NCI-H446 (cell line): ENCODE data around the gene FADS2.

Experiments used
- DNase-seq, 2 experiments: peaks; one replicate each; lab custom pipeline; 2025; lab: John Stamatoyannopoulos, UW

FADS2 gene

GRCh38 chr11:61827571-61828378 lies at the start of gene FADS2:
Gene FADS2 (plus strand): TSS chr11:61828300. CDS start chr11:61828391, 91 bp downstream.
- DNase-seq, result peak; percentile 85 to 92

GRCh38 chr11:61778357-61778886 lies 49.7 kb upstream of the FADS2 start:
- no peak for DNase-seq

DNA sequence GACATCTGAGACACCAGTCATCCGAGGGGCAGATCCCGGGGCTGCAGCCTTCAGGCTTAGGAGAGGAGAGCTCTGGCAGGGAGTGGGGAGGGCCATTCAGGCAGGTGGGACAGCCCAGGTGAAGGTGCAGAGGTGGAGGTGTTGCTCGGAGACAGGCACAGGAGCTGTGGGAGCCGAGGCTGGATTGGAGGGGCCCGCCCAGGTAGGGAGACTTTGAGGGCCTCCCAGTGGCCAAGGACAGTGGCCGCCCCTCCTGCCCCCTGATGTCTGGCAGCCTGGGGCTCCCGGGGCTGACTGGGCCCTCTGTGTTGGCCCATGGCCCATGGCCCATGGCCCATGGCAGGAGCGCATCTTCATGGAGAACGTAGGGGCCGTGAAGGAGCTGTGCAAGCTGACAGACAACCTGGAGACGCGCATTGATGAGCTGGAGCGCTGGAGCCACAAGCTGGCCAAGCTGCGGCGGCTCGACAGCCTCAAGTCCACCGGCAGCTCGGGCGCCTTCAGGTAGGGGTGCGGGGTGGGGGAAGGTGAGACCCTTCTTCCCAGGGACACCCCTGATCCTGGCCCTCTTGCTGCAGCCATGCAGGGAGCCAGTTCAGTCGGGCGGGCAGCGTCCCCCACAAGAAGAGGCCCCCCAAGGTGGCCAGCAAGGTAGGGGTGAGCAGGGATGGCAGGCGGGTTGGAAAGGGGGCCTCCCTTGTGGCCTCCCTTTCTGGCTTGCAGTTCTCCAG lies 49.0 kb upstream of the FADS2 start:
- no peak for DNase-seq

GRCh38 chr11:61779666-61780525 lies 48.2 kb upstream of the FADS2 start:
- DNase-seq, result no peak

DNA sequence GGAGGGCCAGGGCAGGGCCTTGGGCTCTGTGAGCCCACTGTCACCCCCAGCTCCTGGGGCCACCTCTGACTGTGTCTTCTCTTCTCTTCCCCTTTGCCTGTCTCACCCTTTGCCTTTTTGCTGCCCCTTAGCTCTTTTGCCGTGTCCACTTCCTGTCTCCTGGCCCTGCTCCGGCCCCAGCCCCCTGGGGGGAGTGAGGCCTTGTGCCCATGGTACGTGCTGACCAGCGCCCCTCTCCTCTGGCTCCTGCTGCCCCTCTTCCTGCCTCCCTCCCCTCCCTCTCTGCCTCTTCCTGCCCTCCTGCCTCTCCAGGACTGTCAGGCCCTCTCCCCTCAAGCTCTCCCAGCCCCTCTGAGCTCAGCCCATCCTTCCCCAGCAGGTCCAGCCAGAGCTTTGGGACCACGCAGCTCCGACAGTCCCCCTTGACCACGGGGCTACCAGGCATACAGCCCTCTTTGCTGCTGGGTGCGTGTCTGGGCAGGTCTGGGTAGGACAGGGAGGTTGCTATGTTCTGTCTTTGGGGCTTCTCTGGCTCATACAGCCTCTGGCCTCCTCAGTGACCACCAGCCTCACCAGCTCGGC lies 47.4 kb upstream of the FADS2 start:
- DNase-seq, result no peak

- no peak for DNase-seq
Observed at GRCh38 chr11:61781585-61781984, 46.5 kb upstream of the FADS2 start.

DNA sequence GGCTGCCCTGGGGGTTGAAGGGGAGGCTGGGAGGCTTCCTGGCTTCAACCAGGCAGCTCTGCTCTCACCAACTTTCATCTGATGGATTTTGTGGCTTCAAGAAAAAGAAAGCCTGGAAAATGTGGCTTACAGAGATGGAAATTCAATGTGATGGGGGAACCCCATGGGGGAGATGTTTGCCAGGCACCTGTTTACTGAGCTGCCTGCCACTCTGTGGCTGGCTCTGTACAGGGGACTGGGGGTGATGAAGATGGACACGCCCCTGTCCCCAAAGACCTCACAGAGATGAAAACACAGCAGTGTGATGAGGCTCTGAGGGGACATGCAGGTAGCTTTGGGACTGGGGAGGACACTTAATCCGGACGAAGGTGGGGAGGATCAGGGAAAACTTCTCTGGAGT lies 45.8 kb upstream of the FADS2 start:
- no peak for DNase-seq

- DNase-seq, result no peak
Observed at GRCh38 chr11:61782841-61783240, 45.3 kb upstream of the FADS2 start.

GRCh38 chr11:61783717-61784505 lies 44.2 kb upstream of the FADS2 start:
- DNase-seq, result no peak

- DNase-seq, result no peak
Observed at GRCh38 chr11:61784506-61784805, 43.6 kb upstream of the FADS2 start.

GRCh38 chr11:61785837-61786402 lies 42.2 kb upstream of the FADS2 start:
- DNase-seq, result no peak

DNA sequence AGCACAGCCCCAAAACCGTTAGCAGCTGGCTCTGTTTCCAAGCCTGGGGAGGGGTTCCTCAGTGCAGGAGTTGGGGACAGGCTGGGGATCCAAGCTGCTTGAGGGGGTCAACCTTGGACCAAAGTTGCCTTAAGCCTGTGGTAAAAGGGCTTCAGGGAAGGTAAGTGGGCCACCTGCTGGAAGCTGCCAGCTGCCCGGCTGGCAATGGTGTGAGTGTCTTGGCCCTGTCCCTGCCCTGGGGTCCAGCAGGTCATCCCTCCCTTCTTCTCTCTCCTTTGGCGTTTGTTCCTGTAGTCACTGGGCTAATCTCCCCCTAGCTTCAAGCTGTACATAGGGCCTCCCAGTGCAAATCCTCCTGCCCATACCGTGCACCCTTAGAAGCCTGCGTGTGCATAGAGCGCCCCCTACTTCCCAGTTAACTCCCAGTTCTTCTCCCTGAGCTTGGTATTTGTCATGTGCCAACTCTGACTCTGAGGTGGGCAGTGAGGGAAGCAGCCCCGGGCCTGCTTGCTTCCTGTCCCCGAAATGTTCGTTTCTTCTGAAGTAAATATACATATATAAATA lies 40.1 kb upstream of the FADS2 start:
- DNase-seq, result peak in 1 of 2 experiments; percentile 42

DNA sequence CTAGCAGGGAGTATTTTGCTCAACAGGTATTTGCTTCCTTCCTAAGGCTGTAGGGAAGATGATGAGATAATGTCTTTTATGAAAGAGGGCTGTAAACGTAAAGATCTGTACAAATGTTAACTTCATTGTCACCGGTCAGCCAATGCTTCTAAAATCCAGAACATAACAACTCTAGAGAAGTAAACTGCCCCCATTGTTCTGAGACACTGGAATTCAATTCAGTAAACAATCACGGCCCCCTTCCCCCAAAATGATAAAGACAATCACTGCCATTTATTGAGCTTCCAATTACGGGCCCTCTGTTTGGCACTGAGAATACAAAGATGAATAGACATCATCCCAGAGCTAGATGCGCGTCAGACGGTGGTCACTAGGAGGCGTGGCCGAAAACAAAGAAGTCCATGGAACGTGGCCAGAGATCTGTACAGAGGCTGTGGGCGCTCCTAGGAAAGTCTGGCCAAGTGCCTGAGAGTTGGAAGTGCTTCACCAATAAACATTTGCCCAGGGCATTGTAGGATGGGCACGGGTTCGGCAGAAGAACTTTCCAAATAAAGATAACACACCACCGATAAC lies 36.3 kb upstream of the FADS2 start:
- peak; percentile 84 to 94 for DNase-seq

DNA sequence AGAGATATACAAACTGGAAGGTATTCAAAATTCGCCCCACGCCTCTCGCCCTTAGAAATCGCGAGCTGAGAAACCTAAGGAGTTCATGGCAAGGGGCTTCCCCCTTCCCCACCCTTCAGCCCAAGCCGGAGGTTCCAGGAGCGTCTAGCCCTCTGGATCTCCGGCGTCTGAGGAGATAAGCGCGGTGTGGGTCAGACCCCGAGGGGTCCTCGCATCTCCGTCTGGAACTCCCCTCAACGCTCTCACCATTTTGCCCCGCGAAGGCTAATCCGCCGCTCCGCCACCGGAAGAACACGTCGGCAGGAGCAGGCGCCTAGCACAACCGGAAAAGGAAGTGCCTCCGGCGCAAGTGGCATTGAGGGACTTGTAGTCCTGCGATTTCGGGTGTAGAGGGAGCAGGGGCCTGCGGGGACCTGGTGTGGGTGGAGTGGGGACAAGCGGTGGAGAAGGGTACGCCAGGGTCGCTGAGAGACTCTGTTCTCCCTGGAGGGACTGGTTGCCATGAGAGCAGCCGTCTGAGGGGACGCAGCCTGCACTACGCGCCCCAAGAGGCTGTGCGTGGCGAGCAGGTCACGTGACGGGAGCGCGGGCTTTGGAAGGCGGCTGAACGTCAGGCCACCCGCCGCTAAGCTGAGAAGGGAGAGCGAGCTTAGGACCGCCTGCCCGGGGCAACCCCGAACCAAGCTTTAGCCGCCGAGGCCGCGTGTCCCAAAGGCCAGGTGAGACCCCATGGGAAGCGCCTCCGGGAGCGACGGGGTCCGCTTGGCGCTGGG lies 35.6 kb upstream of the FADS2 start, which contains the start of the genes FEN1 and TMEM258:
Gene FEN1 (plus strand): TSS at position 602 of the 773 bp plus-strand sequence. CDS start 2,451 bp downstream, outside the sequence.
Gene TMEM258 (minus strand): TSS at position 290 of the 773 bp plus-strand sequence. CDS start 41 bp downstream, at position 249.
- DNase-seq, result peak; percentile 93 to 94

DNA sequence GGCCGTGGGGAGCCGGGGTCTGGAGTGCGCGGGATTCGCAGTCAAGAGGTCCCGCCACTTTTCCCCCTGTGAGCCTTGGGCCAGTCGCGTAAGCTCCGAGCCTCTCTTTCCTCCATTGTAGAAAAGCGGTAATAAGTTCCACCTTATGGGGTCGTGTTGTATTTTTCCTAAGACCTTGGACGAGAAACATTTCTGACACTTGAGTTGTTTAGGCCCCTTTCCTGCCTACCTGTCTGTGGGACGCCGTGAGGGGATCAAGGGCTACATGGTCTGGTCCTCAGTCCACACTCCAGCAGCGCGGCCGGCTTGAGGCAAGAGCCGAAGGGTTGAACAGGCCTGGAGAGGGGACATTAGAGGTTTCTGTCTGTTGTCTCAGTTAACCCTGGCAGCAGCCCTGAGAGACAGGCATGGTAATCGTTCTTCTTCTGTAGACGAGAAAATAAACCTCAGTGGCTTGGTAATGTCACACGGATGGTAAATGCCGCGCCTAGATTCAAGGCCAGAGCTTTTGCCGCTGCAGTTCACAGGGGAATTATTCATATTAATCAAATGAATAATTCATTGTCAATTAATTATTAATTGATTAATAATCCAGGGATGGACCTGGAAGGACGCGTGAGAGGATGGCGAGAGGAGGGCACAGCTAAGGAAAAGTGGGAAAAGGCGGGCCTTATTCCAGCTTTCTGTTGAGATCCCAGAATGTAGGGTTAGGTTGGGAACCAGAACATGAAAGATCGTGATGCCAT lies 34.8 kb upstream of the FADS2 start:
- no peak for DNase-seq

- no peak for DNase-seq
Observed at GRCh38 chr11:61793829-61794204, 34.3 kb upstream of the FADS2 start.

- no peak for DNase-seq
Observed at GRCh38 chr11:61794579-61794978, 33.5 kb upstream of the FADS2 start.

GRCh38 chr11:61795459-61795858 lies 32.6 kb upstream of the FADS2 start:
- DNase-seq, result no peak
